ENCODE data around the gene HSBP1L1.
"Not testable (repeated sequence)": the region's sequence is repeated elsewhere in the genome, so short reads cannot be mapped to it uniquely, and the experiment has no call there.

Gene HSBP1L1

GRCh38 chr18:79991494-79991893 lies 27.1 kb downstream of the HSBP1L1 start:
- WGBS (ENCODE audit: extremely low coverage, insufficient coverage, low lambda C conversion rate), result no CpG with 5 or more reads among the region's 2 CpGs

GRCh38 chr18:79999701-80000100 lies 35.3 kb downstream of the HSBP1L1 start:
- H3K4ac ChIP-seq (ENCODE audit: low read depth, low read length); H3K27ac ChIP-seq (ENCODE audit: low read depth, low read length); DNase-seq; H3K23ac ChIP-seq (ENCODE audit: low read length); H3K4me3 ChIP-seq (ENCODE audit: low read length); H2BK120ac ChIP-seq (ENCODE audit: low read depth, low read length); H2AK5ac ChIP-seq (ENCODE audit: low read length); H2BK15ac ChIP-seq (replicated peaks; ENCODE audit: low read depth); H4K8ac ChIP-seq (ENCODE audit: low read depth, low read length); H3K36me3 ChIP-seq (ENCODE audit: control insufficient read depth, insufficient read depth, low read length); H3K27me3 ChIP-seq (ENCODE audit: insufficient read depth, low read length, poor library complexity); H3K9ac ChIP-seq (ENCODE audit: low read length); H3K18ac ChIP-seq (ENCODE audit: low read length); H2BK5ac ChIP-seq (ENCODE audit: low read length); H3K56ac ChIP-seq (ENCODE audit: low read length); H4K5ac ChIP-seq (ENCODE audit: low read length); H3K4me2 ChIP-seq (ENCODE audit: low read length); H3K79me1 ChIP-seq (ENCODE audit: low read length); H3K79me2 ChIP-seq (ENCODE audit: control insufficient read depth, insufficient read depth, low read length); H3K4me1 ChIP-seq (ENCODE audit: control insufficient read depth, low read depth, low read length): not testable (repeated sequence)
- WGBS (ENCODE audit: extremely low coverage, insufficient coverage, low lambda C conversion rate), result no CpG with 5 or more reads among the region's 2 CpGs

More at GRCh38 chr18:79991494-79991893, 27.1 kb downstream of the HSBP1L1 start:
- no peak overlapping the region for H3K27ac ChIP-seq (ENCODE audit: low read depth, low read length)
- H4K8ac ChIP-seq (ENCODE audit: low read depth, low read length), result no peak overlapping the region
- no peak overlapping the region for H2BK5ac ChIP-seq (ENCODE audit: low read length)
- no peaks in the 10 kb centered on the region for H3K4me1 ChIP-seq (ENCODE audit: control insufficient read depth, low read depth, low read length)
- H3K36me3 ChIP-seq (ENCODE audit: control insufficient read depth, insufficient read depth, low read length), result no peaks in the 10 kb centered on the region
- no peak overlapping the region for H4K5ac ChIP-seq (ENCODE audit: low read length)
- no peak overlapping the region for H2BK120ac ChIP-seq (ENCODE audit: low read depth, low read length)
- no peak overlapping the region for H3K56ac ChIP-seq (ENCODE audit: low read length)
- no peak overlapping the region for H3K4me2 ChIP-seq (ENCODE audit: low read length)
- no peak overlapping the region for H3K23ac ChIP-seq (ENCODE audit: low read length)
- H2AK5ac ChIP-seq (ENCODE audit: low read length), result no peak overlapping the region
- H3K9ac ChIP-seq (ENCODE audit: low read length), result no peak overlapping the region
- no peak overlapping the region for H3K18ac ChIP-seq (ENCODE audit: low read length)
- H3K79me2 ChIP-seq (ENCODE audit: control insufficient read depth, insufficient read depth, low read length), result peaks cover 16% of the 10 kb centered on the region
- H3K27me3 ChIP-seq (ENCODE audit: insufficient read depth, low read length, poor library complexity), result no peaks in the 10 kb centered on the region
- DNase-seq, result no peak
- H3K79me1 ChIP-seq (ENCODE audit: low read length), result peaks cover 1% of the 10 kb centered on the region
- no peak overlapping the region for H2BK15ac ChIP-seq (replicated peaks; ENCODE audit: low read depth)
- no peak overlapping the region for H3K4me3 ChIP-seq (ENCODE audit: low read length)
- H3K4ac ChIP-seq (ENCODE audit: low read depth, low read length), result no peak overlapping the region

- Histone ChIP-seq H2BK120ac (ENCODE audit: low read depth, low read length) (no peak overlapping the region), H3K23ac (ENCODE audit: low read length) (no peak overlapping the region), H2AK5ac (ENCODE audit: low read length) (no peak overlapping the region), H3K18ac (ENCODE audit: low read length) (no peak overlapping the region), H3K79me2 (ENCODE audit: control insufficient read depth, insufficient read depth, low read length) (no peaks in the 10 kb centered on the region), H3K27me3 (ENCODE audit: insufficient read depth, low read length, poor library complexity) (no peaks in the 10 kb centered on the region), H2BK15ac (replicated peaks; ENCODE audit: low read depth) (no peak overlapping the region), H3K4ac (ENCODE audit: low read depth, low read length) (no peak overlapping the region), H3K4me2 (ENCODE audit: low read length) (no peak overlapping the region), H3K56ac (ENCODE audit: low read length) (no peak overlapping the region), H3K79me1 (ENCODE audit: low read length) (no peaks in the 10 kb centered on the region), H3K4me1 (ENCODE audit: control insufficient read depth, low read depth, low read length) (no peaks in the 10 kb centered on the region), H3K4me3 (ENCODE audit: low read length) (no peak overlapping the region), H3K9ac (ENCODE audit: low read length) (no peak overlapping the region), H4K5ac (ENCODE audit: low read length) (no peak overlapping the region), H4K8ac (ENCODE audit: low read depth, low read length) (no peak overlapping the region), H3K36me3 (ENCODE audit: control insufficient read depth, insufficient read depth, low read length) (no peaks in the 10 kb centered on the region), H2BK5ac (ENCODE audit: low read length) (no peak overlapping the region), H3K27ac (ENCODE audit: low read depth, low read length) (no peak overlapping the region)
- no peak for DNase-seq
- no CpG with 5 or more reads among the region's 3 CpGs for WGBS (ENCODE audit: extremely low coverage, insufficient coverage, low lambda C conversion rate)
Measured at GRCh38 chr18:80000877-80001276, 36.4 kb downstream of the HSBP1L1 start.

GRCh38 chr18:80002468-80002867 lies 38.0 kb downstream of the HSBP1L1 start:
- H4K8ac ChIP-seq (ENCODE audit: low read depth, low read length), result no peak overlapping the region
- H3K79me1 ChIP-seq (ENCODE audit: low read length), result no peaks in the 10 kb centered on the region
- no peaks in the 10 kb centered on the region for H3K36me3 ChIP-seq (ENCODE audit: control insufficient read depth, insufficient read depth, low read length)
- H2BK15ac ChIP-seq (replicated peaks; ENCODE audit: low read depth), result no peak overlapping the region
- H3K9ac ChIP-seq (ENCODE audit: low read length), result no peak overlapping the region
- no peak overlapping the region for H4K5ac ChIP-seq (ENCODE audit: low read length)
- no peak overlapping the region for H3K27ac ChIP-seq (ENCODE audit: low read depth, low read length)
- H2AK5ac ChIP-seq (ENCODE audit: low read length), result no peak overlapping the region
- no peaks in the 10 kb centered on the region for H3K27me3 ChIP-seq (ENCODE audit: insufficient read depth, low read length, poor library complexity)
- no peak overlapping the region for H3K18ac ChIP-seq (ENCODE audit: low read length)
- no peak for DNase-seq
- H3K23ac ChIP-seq (ENCODE audit: low read length), result no peak overlapping the region
- no peak overlapping the region for H2BK5ac ChIP-seq (ENCODE audit: low read length)
- H3K4me3 ChIP-seq (ENCODE audit: low read length), result no peak overlapping the region
- no peak overlapping the region for H2BK120ac ChIP-seq (ENCODE audit: low read depth, low read length)
- no peak overlapping the region for H3K56ac ChIP-seq (ENCODE audit: low read length)
- no peak overlapping the region for H3K4me2 ChIP-seq (ENCODE audit: low read length)
- H3K4me1 ChIP-seq (ENCODE audit: control insufficient read depth, low read depth, low read length), result no peaks in the 10 kb centered on the region
- no peaks in the 10 kb centered on the region for H3K79me2 ChIP-seq (ENCODE audit: control insufficient read depth, insufficient read depth, low read length)
- no CpG with 5 or more reads among the region's 5 CpGs for WGBS (ENCODE audit: extremely low coverage, insufficient coverage, low lambda C conversion rate)
- H3K4ac ChIP-seq (ENCODE audit: low read depth, low read length), result no peak overlapping the region

- Histone ChIP-seq H4K5ac (ENCODE audit: low read length) (no peak overlapping the region), H3K4me2 (ENCODE audit: low read length) (no peak overlapping the region), H3K9ac (ENCODE audit: low read length) (no peak overlapping the region), H3K79me2 (ENCODE audit: control insufficient read depth, insufficient read depth, low read length) (no peaks in the 10 kb centered on the region), H3K27ac (ENCODE audit: low read depth, low read length) (no peak overlapping the region), H2BK15ac (replicated peaks; ENCODE audit: low read depth) (no peak overlapping the region), H3K4me1 (ENCODE audit: control insufficient read depth, low read depth, low read length) (no peaks in the 10 kb centered on the region), H3K18ac (ENCODE audit: low read length) (no peak overlapping the region), H3K4me3 (ENCODE audit: low read length) (no peak overlapping the region), H3K27me3 (ENCODE audit: insufficient read depth, low read length, poor library complexity) (no peaks in the 10 kb centered on the region), H3K23ac (ENCODE audit: low read length) (no peak overlapping the region), H2AK5ac (ENCODE audit: low read length) (no peak overlapping the region), H2BK120ac (ENCODE audit: low read depth, low read length) (no peak overlapping the region), H3K79me1 (ENCODE audit: low read length) (no peaks in the 10 kb centered on the region), H3K36me3 (ENCODE audit: control insufficient read depth, insufficient read depth, low read length) (no peaks in the 10 kb centered on the region), H3K56ac (ENCODE audit: low read length) (no peak overlapping the region), H3K4ac (ENCODE audit: low read depth, low read length) (no peak overlapping the region), H4K8ac (ENCODE audit: low read depth, low read length) (no peak overlapping the region), H2BK5ac (ENCODE audit: low read length) (no peak overlapping the region)
- WGBS (ENCODE audit: extremely low coverage, insufficient coverage, low lambda C conversion rate), result no CpG with 5 or more reads among the region's 12 CpGs
- no peak for DNase-seq
Measured at GRCh38 chr18:80004600-80005342, 40.3 kb downstream of the HSBP1L1 start.

GRCh38 chr18:80006724-80007123 lies 42.3 kb downstream of the HSBP1L1 start:
- Histone ChIP-seq H3K4ac (ENCODE audit: low read depth, low read length) (no peak overlapping the region), H4K8ac (ENCODE audit: low read depth, low read length) (no peak overlapping the region), H2BK15ac (replicated peaks; ENCODE audit: low read depth) (no peak overlapping the region), H3K23ac (ENCODE audit: low read length) (no peak overlapping the region), H3K4me3 (ENCODE audit: low read length) (no peak overlapping the region), H3K79me1 (ENCODE audit: low read length) (no peaks in the 10 kb centered on the region), H3K56ac (ENCODE audit: low read length) (no peak overlapping the region), H3K4me2 (ENCODE audit: low read length) (no peak overlapping the region), H2BK5ac (ENCODE audit: low read length) (no peak overlapping the region), H2AK5ac (ENCODE audit: low read length) (no peak overlapping the region), H2BK120ac (ENCODE audit: low read depth, low read length) (no peak overlapping the region), H3K79me2 (ENCODE audit: control insufficient read depth, insufficient read depth, low read length) (no peaks in the 10 kb centered on the region), H3K27me3 (ENCODE audit: insufficient read depth, low read length, poor library complexity) (no peaks in the 10 kb centered on the region), H4K5ac (ENCODE audit: low read length) (no peak overlapping the region), H3K4me1 (ENCODE audit: control insufficient read depth, low read depth, low read length) (no peaks in the 10 kb centered on the region), H3K36me3 (ENCODE audit: control insufficient read depth, insufficient read depth, low read length) (no peaks in the 10 kb centered on the region), H3K27ac (ENCODE audit: low read depth, low read length) (no peak overlapping the region), H3K9ac (ENCODE audit: low read length) (no peak overlapping the region), H3K18ac (ENCODE audit: low read length) (no peak overlapping the region)
- no CpG with 5 or more reads among the region's 7 CpGs for WGBS (ENCODE audit: extremely low coverage, insufficient coverage, low lambda C conversion rate)
- DNase-seq, result no peak
